Measurements from ENCODE around the gene SF3A2.

DNA sequence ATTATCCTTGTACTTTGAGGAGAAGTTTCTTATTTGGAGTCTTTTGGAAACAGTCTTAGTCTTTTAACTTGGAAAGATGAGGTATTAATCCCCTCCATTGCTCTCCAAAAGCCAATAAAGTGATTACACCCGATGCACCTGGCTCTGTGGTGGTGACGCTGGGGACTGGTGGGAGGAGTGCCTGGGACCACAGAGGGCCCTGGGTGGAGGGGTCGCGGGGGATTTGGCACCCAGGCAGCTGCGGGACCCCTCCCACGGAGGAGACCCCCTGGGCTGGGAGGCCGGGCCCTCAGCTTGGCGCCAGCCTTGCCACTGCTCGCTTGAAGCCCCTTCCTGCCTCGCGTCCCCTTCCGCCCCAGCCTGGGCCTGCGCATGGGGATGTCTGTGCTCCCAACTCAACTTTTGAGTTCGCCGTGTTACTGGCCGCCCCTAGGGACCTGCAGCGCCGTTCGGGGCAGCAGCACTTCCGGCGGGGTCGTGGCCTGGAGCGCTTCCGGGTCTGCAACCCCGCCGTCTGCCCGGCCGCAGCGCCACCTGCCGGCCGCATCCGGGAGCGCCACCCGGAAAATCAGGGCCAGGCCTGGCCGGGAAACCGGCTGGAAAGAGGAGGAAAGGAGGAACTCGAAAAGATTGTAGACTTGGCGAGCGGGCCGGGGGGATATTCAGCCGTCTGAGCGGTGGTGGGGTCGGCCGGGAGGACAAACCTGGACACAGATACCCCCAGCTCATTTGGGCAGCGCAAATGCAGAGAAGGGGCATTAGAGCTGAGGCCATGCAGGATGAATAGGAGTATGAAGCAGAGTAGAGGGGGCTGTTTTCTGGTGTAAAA, 36.9 kb downstream of the SF3A2 start:
- TF ChIP-seq, protein P1, sequence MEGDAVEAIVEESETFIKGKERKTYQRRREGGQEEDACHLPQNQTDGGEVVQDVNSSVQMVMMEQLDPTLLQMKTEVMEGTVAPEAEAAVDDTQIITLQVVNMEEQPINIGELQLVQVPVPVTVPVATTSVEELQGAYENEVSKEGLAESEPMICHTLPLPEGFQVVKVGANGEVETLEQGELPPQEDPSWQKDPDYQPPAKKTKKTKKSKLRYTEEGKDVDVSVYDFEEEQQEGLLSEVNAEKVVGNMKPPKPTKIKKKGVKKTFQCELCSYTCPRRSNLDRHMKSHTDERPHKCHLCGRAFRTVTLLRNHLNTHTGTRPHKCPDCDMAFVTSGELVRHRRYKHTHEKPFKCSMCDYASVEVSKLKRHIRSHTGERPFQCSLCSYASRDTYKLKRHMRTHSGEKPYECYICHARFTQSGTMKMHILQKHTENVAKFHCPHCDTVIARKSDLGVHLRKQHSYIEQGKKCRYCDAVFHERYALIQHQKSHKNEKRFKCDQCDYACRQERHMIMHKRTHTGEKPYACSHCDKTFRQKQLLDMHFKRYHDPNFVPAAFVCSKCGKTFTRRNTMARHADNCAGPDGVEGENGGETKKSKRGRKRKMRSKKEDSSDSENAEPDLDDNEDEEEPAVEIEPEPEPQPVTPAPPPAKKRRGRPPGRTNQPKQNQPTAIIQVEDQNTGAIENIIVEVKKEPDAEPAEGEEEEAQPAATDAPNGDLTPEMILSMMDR (conservative IDR thresholded peaks at IDR 0.05; ENCODE audit: low read depth in 2 of 2), result peak; percentile 86 to 87
- TF ChIP-seq EZH2phosphoT487 (IDR thresholded peaks at IDR 0.05; ENCODE audit: unreplicated experiment) (no peak), POLR2AphosphoS5 (IDR thresholded peaks at IDR 0.05; ENCODE audit: low read depth) (peak; percentile 92), CREB1 (CRISPR knock-in tag; IDR thresholded peaks at IDR 0.05; ENCODE audit: low read depth) (peak; percentile 37; the same call in 1 of the 2 replicates), JUNB (IDR thresholded peaks at IDR 0.05; ENCODE audit: unreplicated experiment) (no peak), EZH2 (IDR thresholded peaks at IDR 0.05; ENCODE audit: low read depth, unreplicated experiment) (no peak), STAT1 (IDR thresholded peaks at IDR 0.05; ENCODE audit: unreplicated experiment) (no peak)
- TF ChIP-seq, protein P2, sequence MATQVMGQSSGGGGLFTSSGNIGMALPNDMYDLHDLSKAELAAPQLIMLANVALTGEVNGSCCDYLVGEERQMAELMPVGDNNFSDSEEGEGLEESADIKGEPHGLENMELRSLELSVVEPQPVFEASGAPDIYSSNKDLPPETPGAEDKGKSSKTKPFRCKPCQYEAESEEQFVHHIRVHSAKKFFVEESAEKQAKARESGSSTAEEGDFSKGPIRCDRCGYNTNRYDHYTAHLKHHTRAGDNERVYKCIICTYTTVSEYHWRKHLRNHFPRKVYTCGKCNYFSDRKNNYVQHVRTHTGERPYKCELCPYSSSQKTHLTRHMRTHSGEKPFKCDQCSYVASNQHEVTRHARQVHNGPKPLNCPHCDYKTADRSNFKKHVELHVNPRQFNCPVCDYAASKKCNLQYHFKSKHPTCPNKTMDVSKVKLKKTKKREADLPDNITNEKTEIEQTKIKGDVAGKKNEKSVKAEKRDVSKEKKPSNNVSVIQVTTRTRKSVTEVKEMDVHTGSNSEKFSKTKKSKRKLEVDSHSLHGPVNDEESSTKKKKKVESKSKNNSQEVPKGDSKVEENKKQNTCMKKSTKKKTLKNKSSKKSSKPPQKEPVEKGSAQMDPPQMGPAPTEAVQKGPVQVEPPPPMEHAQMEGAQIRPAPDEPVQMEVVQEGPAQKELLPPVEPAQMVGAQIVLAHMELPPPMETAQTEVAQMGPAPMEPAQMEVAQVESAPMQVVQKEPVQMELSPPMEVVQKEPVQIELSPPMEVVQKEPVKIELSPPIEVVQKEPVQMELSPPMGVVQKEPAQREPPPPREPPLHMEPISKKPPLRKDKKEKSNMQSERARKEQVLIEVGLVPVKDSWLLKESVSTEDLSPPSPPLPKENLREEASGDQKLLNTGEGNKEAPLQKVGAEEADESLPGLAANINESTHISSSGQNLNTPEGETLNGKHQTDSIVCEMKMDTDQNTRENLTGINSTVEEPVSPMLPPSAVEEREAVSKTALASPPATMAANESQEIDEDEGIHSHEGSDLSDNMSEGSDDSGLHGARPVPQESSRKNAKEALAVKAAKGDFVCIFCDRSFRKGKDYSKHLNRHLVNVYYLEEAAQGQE (IDR thresholded peaks at IDR 0.05; ENCODE audit: unreplicated experiment), result no peak

Measured in GM23338 (cell line).